GM12891 (cell line): ENCODE measurements around the gene ASTL.

Experiments
- PAX5 ChIP-seq: IDR thresholded peaks from 2 replicates; pipeline ENCODE4 v1.6.1; 2011; ENCODE audit warnings: low read length, moderate library complexity, mild to moderate bottlenecking; ENCODE audit not compliant: insufficient read depth, severe bottlenecking
- POLR2A ChIP-seq: IDR thresholded peaks from 2 replicates; pipeline ENCODE4 v1.6.1; 2011; ENCODE audit warnings: low read depth, low read length, control low read depth
- POLR2AphosphoS5 ChIP-seq: IDR thresholded peaks from 2 replicates; pipeline ENCODE4 v1.6.1; 2011; ENCODE audit warnings: low read depth, low read length, control low read depth
- POU2F2 ChIP-seq: IDR thresholded peaks from 2 replicates; pipeline ENCODE4 v1.6.1; 2011; ENCODE audit warnings: low read depth, mild to moderate bottlenecking, control low read depth, low read length, moderate library complexity
- SPI1 ChIP-seq: IDR thresholded peaks from 2 replicates; pipeline ENCODE4 v1.6.1; 2011; ENCODE audit warnings: low read depth, low read length, control low read depth
- TAF1 ChIP-seq: IDR thresholded peaks from 2 replicates; pipeline ENCODE4 v1.6.1; 2011; ENCODE audit warnings: low read depth, low read length, control low read depth

DNA sequence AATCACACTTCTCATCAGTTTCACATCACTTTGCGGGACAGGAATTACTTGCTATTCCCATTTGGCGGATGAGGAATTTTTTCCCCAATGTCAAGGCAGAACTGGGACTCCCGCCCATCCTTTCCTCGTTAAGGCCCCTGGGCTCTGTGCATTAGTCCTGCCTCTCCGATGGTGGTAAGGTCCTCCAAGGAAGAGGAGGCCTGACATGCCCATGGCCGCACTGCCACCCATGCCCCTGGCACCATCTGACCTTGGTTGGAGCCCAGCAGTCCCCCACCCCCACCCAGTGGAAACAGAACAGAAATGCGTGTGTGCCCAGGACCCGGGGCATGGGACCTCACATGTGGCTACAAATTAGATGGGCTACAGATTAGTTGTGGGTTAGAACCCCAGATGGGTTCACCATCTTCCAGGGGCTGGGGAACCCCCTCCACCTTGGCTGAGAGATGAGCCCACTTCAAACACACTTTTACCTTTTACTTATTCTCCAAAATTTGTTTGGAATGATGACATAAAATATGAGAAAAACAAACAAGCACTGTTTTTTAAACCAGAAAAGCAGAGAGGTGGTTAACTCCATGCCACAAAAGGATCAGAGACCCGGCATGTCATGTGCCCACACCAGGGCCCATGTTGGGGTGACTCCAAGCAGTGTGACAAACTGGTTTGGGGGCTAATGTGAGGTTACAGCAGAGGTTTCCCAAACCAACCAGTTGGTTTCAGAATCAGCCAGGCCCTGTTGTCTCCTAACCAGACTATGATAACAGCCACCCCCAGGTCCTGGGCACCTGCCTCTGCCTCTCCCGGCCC, 17.9 kb upstream of the ASTL start:
- TF ChIP-seq POLR2A, result no peak
- no peak for TF ChIP-seq TAF1
- TF ChIP-seq POLR2AphosphoS5, result no peak
- no peak for TF ChIP-seq PAX5
- TF ChIP-seq SPI1, result no peak
- TF ChIP-seq POU2F2, result no peak
